Endothelial cell of umbilical vein (primary cell): ENCODE results near the gene ACAA2. TPM values are rescaled to one million over a fixed set of nuclear protein-coding genes. Genes with fewer than 3 reads are reported as not detected.

Experiments
- BruUV-seq: library from RNA; stranded (reverse); fragments of 400-500 nt; replicated peaks from 2 replicates; lab custom pipeline; 2021; lab: Mats Ljungman, UMichigan
- CTCF ChIA-PET: fragments of 300-600, 350-600 bp; sonication (Branson Sonifier 250); formaldehyde crosslinking; loops from one replicate; lab custom pipeline; 2021; ENCODE audit warnings: antibody characterized with exemption, inconsistent platforms; lab: Charles Lee
- POLR2A ChIA-PET: fragments of 300-600, 350-600 bp; sonication (Branson Sonifier 250); formaldehyde crosslinking; loops from one replicate; lab custom pipeline; 2021; ENCODE audit warnings: antibody characterized with exemption, inconsistent platforms; lab: Charles Lee
- DNase-seq: peaks from one replicate; pipeline ENCODE4 v3.0.0-alpha.2; 2011; ENCODE audit warnings: low read depth, low spot score
- FAIRE-seq: peaks from 2 replicates; lab custom pipeline; 2011; peaks lifted over from hg19 to GRCh38; lab: Jason Lieb, UNC
- H2AFZ ChIP-seq: 2 replicates; pipeline ENCODE4 v1.6.0; 2012; ENCODE audit warnings: low read depth, low read length, control low read depth, inconsistent platforms
- H3K27ac ChIP-seq: 2 replicates; pipeline ENCODE4 v1.5.1; 2011; ENCODE audit warnings: low read depth, mild to moderate bottlenecking, control low read depth, low read length, moderate library complexity; ENCODE audit not compliant: insufficient read depth
- H3K27me3 ChIP-seq, 2 experiments: 2 replicates each; pipeline versions ENCODE4 v1.6.0 to v1.6.1; 2011; ENCODE audit warnings: low read length in 2 of 2, mixed read lengths in 1 of 2; ENCODE audit not compliant: control insufficient read depth in 2 of 2, insufficient read depth in 2 of 2
- H3K36me3 ChIP-seq, 2 experiments: 2 replicates in 1 of 2; 3 replicates in 1 of 2; pipeline ENCODE4 v1.5.1; 2011; ENCODE audit warnings: low read length in 2 of 2, mild to moderate bottlenecking in 1 of 2, moderate library complexity in 1 of 2; ENCODE audit not compliant: control insufficient read depth in 2 of 2, insufficient read depth in 2 of 2; ENCODE audit errors: extremely low read depth in 1 of 2
- H3K4me1 ChIP-seq: 3 replicates; pipeline ENCODE4 v1.5.1; 2011; ENCODE audit warnings: mild to moderate bottlenecking, low read length; ENCODE audit not compliant: control insufficient read depth, insufficient read depth; ENCODE audit errors: extremely low read depth
- H3K4me2 ChIP-seq: 2 replicates; pipeline ENCODE4 v1.6.1; 2011; ENCODE audit warnings: low read length, control low read depth, mixed read lengths; ENCODE audit not compliant: insufficient read depth
- H3K4me3 ChIP-seq, 3 experiments: fragments of 200-600 bp in 1 of 3; sonication (generic), shearing (Covaris generic) in 1 of 3; replicated peaks in 1 of 3; 2 replicates each; pipeline ENCODE4 v1.5.1; 2011 to 2016; ENCODE audit warnings: control low read depth in 3 of 3, low read length in 3 of 3, mild to moderate bottlenecking in 2 of 3, inconsistent platforms in 1 of 3, low read depth in 1 of 3, moderate library complexity in 1 of 3; ENCODE audit not compliant: insufficient read depth in 1 of 3
- H3K79me2 ChIP-seq: 2 replicates; pipeline ENCODE4 v1.6.0; 2012; ENCODE audit warnings: low read length, inconsistent platforms; ENCODE audit not compliant: control insufficient read depth, insufficient read depth
- H3K9ac ChIP-seq: replicated peaks from 2 replicates; pipeline ENCODE3; 2011; ENCODE audit warnings: low read length, control low read depth; ENCODE audit not compliant: insufficient read depth; ENCODE audit errors: extremely low read depth
- H3K9me1 ChIP-seq: replicated peaks from 3 replicates; pipeline ENCODE4 v1.6.0; 2011; ENCODE audit warnings: mild to moderate bottlenecking, low read length; ENCODE audit not compliant: control insufficient read depth, insufficient read depth; ENCODE audit errors: extremely low read depth
- H3K9me3 ChIP-seq: replicated peaks from 2 replicates; pipeline ENCODE4 v1.5.1; 2012; ENCODE audit warnings: low read length, inconsistent platforms; ENCODE audit not compliant: control insufficient read depth, insufficient read depth
- H4K20me1 ChIP-seq: replicated peaks from 2 replicates; pipeline ENCODE3; 2011; ENCODE audit warnings: mild to moderate bottlenecking, low read length; ENCODE audit not compliant: control insufficient read depth, insufficient read depth; ENCODE audit errors: extremely low read depth
- EZH2 ChIP-seq: IDR thresholded peaks from 2 replicates; pipeline ENCODE4 v1.6.1; 2012; ENCODE audit warnings: borderline replicate concordance, low read depth, mild to moderate bottlenecking, moderate library complexity, low read length, inconsistent platforms; ENCODE audit not compliant: severe bottlenecking
- FOS ChIP-seq: IDR thresholded peaks from 2 replicates; pipeline ENCODE4 v1.6.1; 2011; ENCODE audit warnings: mild to moderate bottlenecking, low read length, moderate library complexity, borderline replicate concordance; ENCODE audit not compliant: insufficient read depth
- GATA2 ChIP-seq: IDR thresholded peaks from 2 replicates; pipeline ENCODE4 v1.7.0; 2011; ENCODE audit warnings: low read depth, mild to moderate bottlenecking, moderate library complexity, mixed read lengths, low read length; ENCODE audit not compliant: insufficient read length, insufficient read depth
- JUN ChIP-seq: IDR thresholded peaks from 2 replicates; pipeline ENCODE4 v1.6.1; 2011; ENCODE audit warnings: borderline replicate concordance, low read depth; ENCODE audit not compliant: insufficient read length, insufficient read depth
- MYC ChIP-seq: IDR thresholded peaks from one replicate; pipeline ENCODE4 v1.6.1; 2011; ENCODE audit warnings: mild to moderate bottlenecking, low read depth, low read length
- POLR2A ChIP-seq: IDR thresholded peaks from 2 replicates; pipeline ENCODE4 v1.6.1; 2012; ENCODE audit warnings: low read depth, mild to moderate bottlenecking, control low read depth, low read length
- POLR2AphosphoS5 ChIP-seq: IDR thresholded peaks from 2 replicates; pipeline ENCODE4 v1.6.1; 2012; ENCODE audit warnings: low read depth, mild to moderate bottlenecking, control low read depth, low read length, moderate library complexity; ENCODE audit not compliant: insufficient read depth
- dilution Hi-C: fragments of 300-500 bp; cut with MboI; formaldehyde crosslinking; loops from one replicate; pipeline ENCODE4 v1.15.0; 2019; ENCODE audit warnings: low sequenced_read_pairs; ENCODE audit not compliant: extremely low pct_ligation_motif_present
- intact Hi-C: fragments of 100-400 bp; cut with micrococcal nuclease; formaldehyde crosslinking; loops from one replicate; pipeline ENCODE4 v1.10.0; 2022
- polyA plus RNA-seq, 4 experiments: library from polyadenylated mRNA; depleted of rRNA in 3 of 4; stranded (reverse) in 3 of 4; unstranded in 1 of 4; fragments of >200 nt; gene quantifications; 2 replicates each; pipeline versions ENCODE4 v1.2.1 to v1.2.3, GENCODE V29; 2011 to 2012; ENCODE audit warnings: missing spikeins in 1 of 4
- total RNA-seq: library from RNA; stranded (reverse); gene quantifications from 2 replicates; pipeline ENCODE4 v1.2.3, GENCODE V29; 2021
- TF ChIP-seq, protein P1 (sequence below): IDR thresholded peaks from 2 replicates; pipeline ENCODE4 v1.6.1; 2011; ENCODE audit not compliant: insufficient read depth, insufficient read length
- TF ChIP-seq, protein P2 (sequence below), 2 donors: IDR thresholded peaks; 1 replicate in 1 of 2; 2 replicates in 1 of 2; pipeline ENCODE4 v1.5.1; 2011; ENCODE audit warnings: low read length in 2 of 2, mild to moderate bottlenecking in 2 of 2, moderate library complexity in 2 of 2, control low read depth in 1 of 2, inconsistent platforms in 1 of 2, low read depth in 1 of 2; ENCODE audit not compliant: insufficient read depth in 1 of 2; ENCODE audit errors: extremely low read depth in 1 of 2

The ACAA2 gene
- total and polyA plus RNA-seq, 2 donors (not counting 3 experiments of a cell fraction or from before 2014, with no cell fraction given) = 18.6 to 44.9 TPM

DNA sequence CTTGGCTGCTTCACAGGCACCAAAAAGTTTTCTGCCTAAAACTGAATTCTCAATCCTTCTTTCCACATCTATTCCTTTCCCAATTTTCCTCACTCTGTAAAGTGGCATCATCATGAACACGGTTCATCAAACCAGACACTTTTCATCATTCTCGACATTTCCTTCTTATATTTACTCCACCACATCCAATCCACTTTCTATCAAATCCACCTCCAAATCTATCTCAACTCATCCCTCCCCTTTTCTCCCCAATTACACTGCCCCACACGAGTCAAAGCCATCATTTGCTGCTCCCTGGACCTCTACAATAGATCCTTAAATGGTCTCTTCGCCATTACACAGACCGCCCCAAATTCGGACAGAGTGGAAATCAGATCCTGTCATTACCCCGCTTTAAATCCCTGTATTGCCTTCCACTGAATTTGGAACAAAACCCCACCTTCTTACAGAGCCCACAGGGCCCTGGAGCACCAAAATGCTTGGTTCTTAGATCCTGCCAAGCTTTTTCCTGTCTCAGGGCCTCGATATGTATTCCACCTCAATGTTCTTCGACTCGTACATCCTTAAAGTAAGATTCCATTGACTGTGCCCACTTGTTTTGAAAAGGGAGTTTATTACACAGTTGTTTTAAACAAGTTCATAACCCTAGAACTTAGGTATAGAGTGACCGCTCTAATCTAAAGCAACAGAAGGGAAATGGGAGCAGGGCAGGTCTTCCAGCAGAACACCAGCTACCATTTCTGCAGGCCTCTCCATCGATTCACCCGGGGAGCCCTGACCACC lies 856 bp downstream of the ACAA2 start:
- peaks cover 12% of the 10 kb centered on the region for H3K4me1 ChIP-seq
- no TSS peak for BruUV-seq
- dilution Hi-C loops (no loop called here), intact Hi-C loops (loop anchor here (1.0 to 5.0 kb wide), 4 partner anchors 37 to 250 kb away; partner anchors contain the start of gene LIPG)
- DNase-seq = peak; percentile 54
- H3K79me2 ChIP-seq = peaks cover 2% of the 10 kb centered on the region
- ChIA-PET POLR2A (no interaction called here), CTCF (interaction anchor here (1.0 to 6.0 kb wide), 4 partner anchors 37 to 544 kb away, joined by 3 to 34 read pairs (median 4); no protein-coding TSS in a partner anchor)
- H3K27me3 ChIP-seq = no peaks in the 10 kb centered on the region
- peak overlapping the region; percentile 99 for H2AFZ ChIP-seq
- peak overlapping the region; percentile 48 to 75 (median 64) for H3K4me3 ChIP-seq
- peak; percentile 83 for FAIRE-seq
- peak overlapping the region; percentile 94 for H3K27ac ChIP-seq
- no peaks in the 10 kb centered on the region for H3K9me3 ChIP-seq
- TF ChIP-seq FOS = no peak
- TF ChIP-seq, protein P1, sequence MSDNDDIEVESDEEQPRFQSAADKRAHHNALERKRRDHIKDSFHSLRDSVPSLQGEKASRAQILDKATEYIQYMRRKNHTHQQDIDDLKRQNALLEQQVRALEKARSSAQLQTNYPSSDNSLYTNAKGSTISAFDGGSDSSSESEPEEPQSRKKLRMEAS = no peak
- no peak for TF ChIP-seq EZH2
- TF ChIP-seq MYC = no peak
- TF ChIP-seq, protein P2, sequence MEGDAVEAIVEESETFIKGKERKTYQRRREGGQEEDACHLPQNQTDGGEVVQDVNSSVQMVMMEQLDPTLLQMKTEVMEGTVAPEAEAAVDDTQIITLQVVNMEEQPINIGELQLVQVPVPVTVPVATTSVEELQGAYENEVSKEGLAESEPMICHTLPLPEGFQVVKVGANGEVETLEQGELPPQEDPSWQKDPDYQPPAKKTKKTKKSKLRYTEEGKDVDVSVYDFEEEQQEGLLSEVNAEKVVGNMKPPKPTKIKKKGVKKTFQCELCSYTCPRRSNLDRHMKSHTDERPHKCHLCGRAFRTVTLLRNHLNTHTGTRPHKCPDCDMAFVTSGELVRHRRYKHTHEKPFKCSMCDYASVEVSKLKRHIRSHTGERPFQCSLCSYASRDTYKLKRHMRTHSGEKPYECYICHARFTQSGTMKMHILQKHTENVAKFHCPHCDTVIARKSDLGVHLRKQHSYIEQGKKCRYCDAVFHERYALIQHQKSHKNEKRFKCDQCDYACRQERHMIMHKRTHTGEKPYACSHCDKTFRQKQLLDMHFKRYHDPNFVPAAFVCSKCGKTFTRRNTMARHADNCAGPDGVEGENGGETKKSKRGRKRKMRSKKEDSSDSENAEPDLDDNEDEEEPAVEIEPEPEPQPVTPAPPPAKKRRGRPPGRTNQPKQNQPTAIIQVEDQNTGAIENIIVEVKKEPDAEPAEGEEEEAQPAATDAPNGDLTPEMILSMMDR (IDR thresholded peaks at IDR 0.05; ENCODE audit: extremely low read depth in 1 of 2, insufficient read depth in 1 of 2, low read depth in 1 of 2, low read length in 2 of 2) = no peak
- no peak for TF ChIP-seq GATA2
- no peak for TF ChIP-seq POLR2A
- no peak for TF ChIP-seq JUN
- TF ChIP-seq POLR2AphosphoS5 = no peak
- H3K36me3 ChIP-seq = no peaks in the 10 kb centered on the region
- peak overlapping the region; percentile 74 for H3K4me2 ChIP-seq
- no peaks in the 10 kb centered on the region for H3K9me1 ChIP-seq
- no peaks in the 10 kb centered on the region for H4K20me1 ChIP-seq
- peak overlapping the region; percentile 91 for H3K9ac ChIP-seq
